Right lobe of liver (tissue), 4 donors: ENCODE measurements around the gene HELQ.

Experiments
- POLR2A ChIP-seq: fragments of 450-650 bp; IDR thresholded peaks from one replicate; pipeline ENCODE4 v1.6.1; 2017; ENCODE audit warnings: antibody characterized with exemption, mild to moderate bottlenecking
- TF ChIP-seq, protein P1 (sequence below), 4 donors: fragments of 200-600 bp in 3 of 4; fragments of 450-650 bp in 1 of 4; IDR thresholded peaks; one replicate each; pipeline versions ENCODE4 v1.5.1 to v1.8.0; 2016 to 2022; ENCODE audit warnings: antibody characterized with exemption in 4 of 4, mild to moderate bottlenecking in 2 of 4
- donor health status: DM: no; HTN: no; CAD: no.
- donor health status: DM: no; HTN: no; CAD: no.
- donor health status: DM: no; HTN: yes; CAD: no.

DNA sequence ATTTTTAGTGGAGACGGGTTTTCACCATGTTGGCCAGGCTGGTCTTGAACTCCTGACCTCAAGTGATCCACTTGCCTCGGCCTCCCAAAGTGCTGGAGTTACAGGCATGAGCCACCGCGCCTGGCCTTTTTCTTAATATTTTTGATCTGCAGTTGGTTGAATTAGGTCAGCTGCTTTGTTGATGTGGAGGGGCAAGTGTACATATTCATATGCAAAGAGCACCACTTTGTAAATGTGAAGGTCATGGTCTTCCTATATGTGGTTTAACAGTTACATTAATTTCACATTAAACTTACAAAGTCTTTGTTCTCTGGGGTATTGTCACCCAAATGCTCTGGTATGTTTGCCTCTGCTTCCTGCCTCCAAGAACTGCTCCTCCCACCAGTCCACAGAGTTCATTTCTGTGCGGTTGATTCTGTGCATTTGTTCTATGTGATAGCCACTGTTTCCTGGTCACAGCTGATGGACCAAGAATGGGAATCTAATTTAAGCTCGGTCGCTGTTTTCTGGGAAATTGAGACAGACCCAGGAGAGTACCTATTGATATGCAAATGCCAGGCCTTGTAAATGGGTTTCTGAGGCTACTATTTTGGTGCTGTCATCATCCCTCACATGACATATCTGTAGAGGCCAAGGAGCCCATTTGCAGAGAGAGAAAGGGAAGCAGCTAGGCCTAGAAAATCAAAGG is 94.1 kb downstream of the HELQ start:
- TF ChIP-seq, protein P1, sequence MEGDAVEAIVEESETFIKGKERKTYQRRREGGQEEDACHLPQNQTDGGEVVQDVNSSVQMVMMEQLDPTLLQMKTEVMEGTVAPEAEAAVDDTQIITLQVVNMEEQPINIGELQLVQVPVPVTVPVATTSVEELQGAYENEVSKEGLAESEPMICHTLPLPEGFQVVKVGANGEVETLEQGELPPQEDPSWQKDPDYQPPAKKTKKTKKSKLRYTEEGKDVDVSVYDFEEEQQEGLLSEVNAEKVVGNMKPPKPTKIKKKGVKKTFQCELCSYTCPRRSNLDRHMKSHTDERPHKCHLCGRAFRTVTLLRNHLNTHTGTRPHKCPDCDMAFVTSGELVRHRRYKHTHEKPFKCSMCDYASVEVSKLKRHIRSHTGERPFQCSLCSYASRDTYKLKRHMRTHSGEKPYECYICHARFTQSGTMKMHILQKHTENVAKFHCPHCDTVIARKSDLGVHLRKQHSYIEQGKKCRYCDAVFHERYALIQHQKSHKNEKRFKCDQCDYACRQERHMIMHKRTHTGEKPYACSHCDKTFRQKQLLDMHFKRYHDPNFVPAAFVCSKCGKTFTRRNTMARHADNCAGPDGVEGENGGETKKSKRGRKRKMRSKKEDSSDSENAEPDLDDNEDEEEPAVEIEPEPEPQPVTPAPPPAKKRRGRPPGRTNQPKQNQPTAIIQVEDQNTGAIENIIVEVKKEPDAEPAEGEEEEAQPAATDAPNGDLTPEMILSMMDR (IDR thresholded peaks at IDR 0.05): no peak
- TF ChIP-seq POLR2A: no peak
